PC-9 (cell line): ENCODE measurements around the gene FRMPD2.

Experiments
- CTCF ChIP-seq: fragments of 200-600 bp; sonication (generic); conservative IDR thresholded peaks from 2 replicates; pipeline ENCODE4 v1.6.1; 2017; ENCODE audit warnings: mixed run types, antibody characterized with exemption, mild to moderate bottlenecking, moderate library complexity
- EZH2 ChIP-seq: fragments of 200-600 bp; sonication (generic); IDR thresholded peaks from 2 replicates; pipeline ENCODE4 v1.8.0; 2017; ENCODE audit warnings: antibody characterized with exemption, low read depth

- TF ChIP-seq CTCF (no peak), EZH2 (no peak)
Observed at GRCh38 chr10:48316236-48316635, 41.7 kb upstream of the FRMPD2 start.
